Astrocyte (in vitro differentiated cells and primary cell): ENCODE results near the gene GHRL. TPM values are rescaled to one million over a fixed set of nuclear protein-coding genes. Genes with fewer than 3 reads are reported as not detected.

Experiments
- DNase-seq: peaks from one replicate; pipeline ENCODE4 v3.0.0-alpha.2; 2010; ENCODE audit warnings: low read depth
- FAIRE-seq: peaks from 2 replicates; lab custom pipeline; 2011; peaks lifted over from hg19 to GRCh38; lab: Jason Lieb, UNC
- H2AFZ ChIP-seq: 2 replicates; pipeline ENCODE4 v1.6.0; 2012; ENCODE audit warnings: low read depth, low read length, inconsistent platforms
- H3K27ac ChIP-seq: 2 replicates; pipeline ENCODE4 v1.5.1; 2011; ENCODE audit warnings: low read depth, low read length, inconsistent platforms
- H3K27me3 ChIP-seq: 2 replicates; pipeline ENCODE4 v1.6.0; 2011; ENCODE audit warnings: low read length, inconsistent platforms; ENCODE audit not compliant: insufficient read depth
- H3K36me3 ChIP-seq: 2 replicates; pipeline ENCODE4 v1.5.1; 2011; ENCODE audit warnings: low read length, inconsistent platforms; ENCODE audit not compliant: insufficient read depth
- H3K4me1 ChIP-seq: 2 replicates; pipeline ENCODE4 v1.5.1; 2011; ENCODE audit warnings: low read length, inconsistent platforms; ENCODE audit not compliant: insufficient read depth
- H3K4me2 ChIP-seq: 2 replicates; pipeline ENCODE4 v1.6.0; 2012; ENCODE audit warnings: low read length, inconsistent platforms
- H3K4me3 ChIP-seq: 2 replicates; pipeline ENCODE4 v1.5.1; 2011; ENCODE audit warnings: low read depth, mild to moderate bottlenecking, low read length, inconsistent platforms; ENCODE audit not compliant: insufficient read depth
- H3K79me2 ChIP-seq: 2 replicates; pipeline ENCODE4 v1.6.0; 2012; ENCODE audit warnings: mild to moderate bottlenecking, low read length, inconsistent platforms; ENCODE audit not compliant: insufficient read depth
- H3K9ac ChIP-seq: 2 replicates; pipeline ENCODE4 v1.6.0; 2012; ENCODE audit warnings: mild to moderate bottlenecking, low read length, inconsistent platforms
- H3K9me3 ChIP-seq: 2 replicates; pipeline ENCODE4 v1.5.1; 2012; ENCODE audit warnings: low read depth, mild to moderate bottlenecking, low read length, inconsistent platforms; ENCODE audit not compliant: insufficient read depth
- H4K20me1 ChIP-seq: 2 replicates; pipeline ENCODE4 v1.6.0; 2012; ENCODE audit warnings: low read length, inconsistent platforms; ENCODE audit not compliant: insufficient read depth
- H3K27ac Mint-ChIP-seq: one replicate; pipeline ENCODE4 v1.8.0; 2021; ENCODE audit warnings: mild to moderate bottlenecking, mixed read lengths; ENCODE audit not compliant: unreplicated experiment
- H3K27me3 Mint-ChIP-seq: one replicate; pipeline ENCODE4 v1.8.0; 2021; ENCODE audit warnings: low read depth, mixed read lengths; ENCODE audit not compliant: unreplicated experiment
- H3K36me3 Mint-ChIP-seq: one replicate; pipeline ENCODE4 v1.8.0; 2021; ENCODE audit warnings: low read depth, mixed read lengths; ENCODE audit not compliant: unreplicated experiment
- H3K4me1 Mint-ChIP-seq: one replicate; pipeline ENCODE4 v1.8.0; 2021; ENCODE audit warnings: low read depth, mixed read lengths; ENCODE audit not compliant: unreplicated experiment
- H3K4me3 Mint-ChIP-seq: one replicate; pipeline ENCODE4 v1.8.0; 2021; ENCODE audit warnings: mild to moderate bottlenecking, moderate library complexity, mixed read lengths; ENCODE audit not compliant: unreplicated experiment
- H3K9me3 Mint-ChIP-seq: one replicate; pipeline ENCODE4 v1.8.0; 2021; ENCODE audit warnings: mild to moderate bottlenecking, mixed read lengths; ENCODE audit not compliant: unreplicated experiment
- EZH2 ChIP-seq: IDR thresholded peaks from 2 replicates; pipeline ENCODE4 v1.6.1; 2012; ENCODE audit warnings: mild to moderate bottlenecking, low read length, inconsistent platforms; ENCODE audit not compliant: insufficient read depth
- total RNA-seq: library from RNA; stranded (reverse); gene quantifications from 2 replicates; pipeline ENCODE4 v1.2.1, GENCODE V29; 2021
- TF ChIP-seq, protein P1 (sequence below): IDR thresholded peaks from 2 replicates; pipeline ENCODE4 v1.5.1; 2011; ENCODE audit warnings: low read depth, mild to moderate bottlenecking, inconsistent platforms, low read length, moderate library complexity; ENCODE audit not compliant: insufficient read depth

Gene GHRL
- total RNA-seq, 1 donor from 2014 or later = not detected

DNA sequence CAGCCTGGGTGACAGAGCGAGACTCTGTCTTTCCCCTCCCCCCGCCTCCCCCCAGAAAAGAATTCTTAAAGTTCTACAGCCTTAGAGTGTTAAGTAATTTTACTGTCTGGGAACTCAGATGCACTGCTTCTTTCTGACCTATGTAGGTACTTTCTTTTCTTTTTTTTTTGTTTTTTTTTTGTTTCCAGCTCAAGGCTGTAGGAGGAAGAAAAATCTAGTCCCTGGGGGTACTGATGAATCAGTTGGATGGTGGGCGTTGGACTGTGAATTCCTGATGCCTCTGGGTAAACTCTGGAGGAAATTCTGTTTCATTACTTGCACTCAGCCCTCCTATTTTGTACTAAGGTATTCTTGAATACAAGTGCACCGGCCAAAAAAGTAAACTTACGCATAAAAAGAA lies 10.8 kb downstream of the GHRL start:
- Histone ChIP-seq H4K20me1 (peaks cover 28% of the 10 kb centered on the region), H3K79me2 (peaks cover 9% of the 10 kb centered on the region), H3K4me3 (no peak overlapping the region), H3K27ac (no peak overlapping the region), H3K4me2 (peak overlapping the region; percentile 52), H3K9ac (no peak overlapping the region), H3K4me1 (peaks cover 10% of the 10 kb centered on the region), H2AFZ (no peak overlapping the region), H3K36me3 (peaks cover 26% of the 10 kb centered on the region), H3K27me3 (no peaks in the 10 kb centered on the region), H3K9me3 (no peaks in the 10 kb centered on the region)
- H3K9me3 Mint-ChIP-seq = no peaks in the 10 kb centered on the region
- H3K36me3 Mint-ChIP-seq = peaks cover 28% of the 10 kb centered on the region
- DNase-seq = peak; percentile 48
- no peaks in the 10 kb centered on the region for H3K27me3 Mint-ChIP-seq
- peak overlapping the region; percentile 58 for H3K27ac Mint-ChIP-seq
- no peak for TF ChIP-seq EZH2
- TF ChIP-seq, protein P1, sequence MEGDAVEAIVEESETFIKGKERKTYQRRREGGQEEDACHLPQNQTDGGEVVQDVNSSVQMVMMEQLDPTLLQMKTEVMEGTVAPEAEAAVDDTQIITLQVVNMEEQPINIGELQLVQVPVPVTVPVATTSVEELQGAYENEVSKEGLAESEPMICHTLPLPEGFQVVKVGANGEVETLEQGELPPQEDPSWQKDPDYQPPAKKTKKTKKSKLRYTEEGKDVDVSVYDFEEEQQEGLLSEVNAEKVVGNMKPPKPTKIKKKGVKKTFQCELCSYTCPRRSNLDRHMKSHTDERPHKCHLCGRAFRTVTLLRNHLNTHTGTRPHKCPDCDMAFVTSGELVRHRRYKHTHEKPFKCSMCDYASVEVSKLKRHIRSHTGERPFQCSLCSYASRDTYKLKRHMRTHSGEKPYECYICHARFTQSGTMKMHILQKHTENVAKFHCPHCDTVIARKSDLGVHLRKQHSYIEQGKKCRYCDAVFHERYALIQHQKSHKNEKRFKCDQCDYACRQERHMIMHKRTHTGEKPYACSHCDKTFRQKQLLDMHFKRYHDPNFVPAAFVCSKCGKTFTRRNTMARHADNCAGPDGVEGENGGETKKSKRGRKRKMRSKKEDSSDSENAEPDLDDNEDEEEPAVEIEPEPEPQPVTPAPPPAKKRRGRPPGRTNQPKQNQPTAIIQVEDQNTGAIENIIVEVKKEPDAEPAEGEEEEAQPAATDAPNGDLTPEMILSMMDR = no peak
- FAIRE-seq = no peak
- peaks cover 26% of the 10 kb centered on the region for H3K4me1 Mint-ChIP-seq
- no peak overlapping the region for H3K4me3 Mint-ChIP-seq

DNA sequence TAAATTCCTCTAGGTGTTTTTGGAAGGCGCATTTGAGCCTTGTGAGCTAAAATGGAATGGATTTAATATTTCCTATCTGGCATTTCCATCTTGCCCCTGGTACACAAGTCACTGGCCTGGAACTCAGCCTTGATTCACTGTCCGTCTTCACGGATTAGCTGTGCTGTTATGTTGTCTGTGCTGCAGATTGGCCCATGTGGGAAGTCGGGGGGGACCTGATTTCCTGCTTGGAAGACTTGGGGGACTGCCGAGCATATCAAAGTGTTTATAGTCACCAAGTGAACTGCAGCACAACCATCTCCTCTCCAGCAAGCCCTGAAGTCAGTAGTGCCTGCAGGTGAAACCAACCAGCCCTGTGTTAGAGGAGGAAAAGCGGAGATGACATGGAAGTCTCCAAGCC lies 12.2 kb downstream of the GHRL start:
- DNase-seq = no peak
- peaks cover 37% of the 10 kb centered on the region for H4K20me1 ChIP-seq
- H3K27me3 ChIP-seq = no peaks in the 10 kb centered on the region
- Mint-ChIP-seq H3K9me3 (no peaks in the 10 kb centered on the region), H3K4me1 (peaks cover 16% of the 10 kb centered on the region), H3K4me3 (no peak overlapping the region), H3K36me3 (peaks cover 27% of the 10 kb centered on the region), H3K27me3 (no peaks in the 10 kb centered on the region), H3K27ac (no peak overlapping the region)
- no peak overlapping the region for H3K4me3 ChIP-seq
- H3K27ac ChIP-seq = no peak overlapping the region
- H3K36me3 ChIP-seq = peaks cover 27% of the 10 kb centered on the region
- no peaks in the 10 kb centered on the region for H3K9me3 ChIP-seq
- no peak for TF ChIP-seq EZH2
- TF ChIP-seq, protein P1 = no peak
- no peak overlapping the region for H3K9ac ChIP-seq
- H3K4me2 ChIP-seq = no peak overlapping the region
- no peak overlapping the region for H2AFZ ChIP-seq
- H3K79me2 ChIP-seq = peaks cover 20% of the 10 kb centered on the region
- H3K4me1 ChIP-seq = peaks cover 6% of the 10 kb centered on the region
- no peak for FAIRE-seq

DNA sequence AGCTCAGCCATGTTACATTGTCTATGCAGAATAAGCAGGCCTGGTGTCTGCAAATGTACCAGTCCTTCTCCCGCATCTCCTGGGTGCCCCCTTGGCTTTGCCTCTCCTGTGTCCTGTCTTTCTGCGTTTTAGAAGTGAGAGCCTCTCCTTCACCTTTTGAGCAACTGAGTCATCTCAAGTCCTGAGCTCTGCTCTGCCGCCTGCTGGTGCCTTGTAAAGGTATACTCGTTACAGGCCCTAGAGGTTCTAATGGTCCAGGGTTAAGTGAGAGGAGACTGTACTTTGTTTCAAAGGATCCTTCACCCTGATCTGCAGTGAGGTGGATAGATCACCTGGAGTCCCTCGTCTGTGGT lies 12.6 kb downstream of the GHRL start:
- H2AFZ ChIP-seq = no peak overlapping the region
- H3K27me3 ChIP-seq = no peaks in the 10 kb centered on the region
- Mint-ChIP-seq H3K4me1 (peaks cover 12% of the 10 kb centered on the region), H3K27me3 (no peaks in the 10 kb centered on the region), H3K4me3 (no peak overlapping the region), H3K27ac (no peak overlapping the region), H3K9me3 (no peaks in the 10 kb centered on the region), H3K36me3 (peaks cover 27% of the 10 kb centered on the region)
- no peak for FAIRE-seq
- H3K4me3 ChIP-seq = no peak overlapping the region
- no peak overlapping the region for H3K27ac ChIP-seq
- H4K20me1 ChIP-seq = peaks cover 41% of the 10 kb centered on the region
- H3K36me3 ChIP-seq = peaks cover 27% of the 10 kb centered on the region
- peaks cover 6% of the 10 kb centered on the region for H3K4me1 ChIP-seq
- no peaks in the 10 kb centered on the region for H3K9me3 ChIP-seq
- no peak overlapping the region for H3K4me2 ChIP-seq
- TF ChIP-seq EZH2 = no peak
- TF ChIP-seq, protein P1 = no peak
- no peak overlapping the region for H3K9ac ChIP-seq
- H3K79me2 ChIP-seq = peaks cover 24% of the 10 kb centered on the region
- no peak for DNase-seq
